Lung (tissue), 16 donors: ENCODE results near the gene PIGU. TPM values are rescaled to one million over a fixed set of nuclear protein-coding genes. Genes with fewer than 3 reads are reported as not detected.
"Not testable (repeated sequence)": the region's sequence is repeated elsewhere in the genome, so short reads cannot be mapped to it uniquely, and the experiment has no call there.

Experiments used
- ATAC-seq: fragments of 200-7000 bp; cut with Tn5 transposase; one replicate; pipeline ENCODE4 v1.9.1; 2020; ENCODE audit warnings: moderate number of reproducible peaks; ENCODE audit not compliant: insufficient read depth, low FRiP score
- DNase-seq, 3 donors: peaks; one replicate each; pipeline ENCODE4 v3.0.0-alpha.2; 2013 to 2017
- H3K27ac ChIP-seq, 2 donors: one replicate each; pipeline ENCODE4 v1.5.1; 2013; ENCODE audit warnings: mild to moderate bottlenecking in 2 of 2, moderate library complexity in 2 of 2, control low read depth in 1 of 2, inconsistent platforms in 1 of 2, low read depth in 1 of 2, low read length in 1 of 2
- H3K27me3 ChIP-seq, 3 donors: one replicate each; pipeline ENCODE4 v1.5.1; 2013; ENCODE audit warnings: low read length in 2 of 3; ENCODE audit not compliant: control insufficient read depth in 3 of 3, insufficient read depth in 3 of 3
- H3K36me3 ChIP-seq, 4 donors: one replicate each; pipeline ENCODE4 v1.5.1; 2013; ENCODE audit warnings: low read length in 4 of 4, mild to moderate bottlenecking in 1 of 4, moderate library complexity in 1 of 4; ENCODE audit not compliant: control insufficient read depth in 4 of 4, insufficient read depth in 4 of 4
- H3K4me1 ChIP-seq, 5 donors: one replicate each; pipeline ENCODE4 v1.5.1; 2013; ENCODE audit warnings: low read length in 5 of 5, mild to moderate bottlenecking in 2 of 5, moderate library complexity in 1 of 5; ENCODE audit not compliant: control insufficient read depth in 5 of 5, insufficient read depth in 5 of 5
- H3K4me3 ChIP-seq: one replicate; pipeline ENCODE4 v1.5.1; 2013; ENCODE audit warnings: mild to moderate bottlenecking, control low read depth, moderate library complexity
- H3K9ac ChIP-seq, 2 donors: one replicate each; pipeline ENCODE4 v1.5.1; 2013; ENCODE audit warnings: low read length in 2 of 2, control low read depth in 1 of 2; ENCODE audit not compliant: insufficient read depth in 1 of 2
- H3K9me3 ChIP-seq, 4 donors: one replicate each; pipeline ENCODE4 v1.5.1; 2013; ENCODE audit warnings: low read length in 3 of 4, mild to moderate bottlenecking in 1 of 4, moderate library complexity in 1 of 4; ENCODE audit not compliant: control insufficient read depth in 4 of 4, insufficient read depth in 3 of 4
- WGBS, 2 donors: extraction: QIAGEN DNeasy Blood & Tissue Kit; methylation state at CpG; one replicate each; pipeline ENCODE4 v1.1.7; 2013; 5-methylcytosine and 5-hydroxymethylcytosine counted together
- long read RNA-seq, 5 donors: transcript quantifications; one replicate each; lab custom pipeline, GENCODE V29; 2026
- polyA plus RNA-seq, 2 donors: library from polyadenylated mRNA; stranded (reverse); fragments of 200-250 nt; gene quantifications; one replicate each; pipeline ENCODE4 v1.2.1, GENCODE V29; 2013
- total RNA-seq, 2 donors: library from RNA; depleted of rRNA in 1 of 2; stranded (reverse); fragments of >200 nt in 1 of 2; gene quantifications; one replicate each; pipeline ENCODE4 v1.2.1, GENCODE V29; 2014 to 2021
- TF ChIP-seq, protein P1 (sequence below): IDR thresholded peaks from 2 replicates; pipeline ENCODE4 v1.5.1; 2012; ENCODE audit warnings: mild to moderate bottlenecking; ENCODE audit errors: control extremely low read depth, extremely low read depth
- donor health status: control.
- donor health status: control.
- donor health status: Bipolar disorder and iron deficiency.
- donor health status: healthy.
- donor health status: DM: yes; HTN: yes; CAD: no.

The PIGU gene
- total RNA-seq: 10 to 100 TPM; 15.7 to 20.2 TPM
- 10 to 100 TPM; 19.9 to 21.2 TPM for polyA plus RNA-seq
- long read RNA-seq, donor 1, transcript PIGU-201 (12 exons, 1,632 nt): major isoform, 7 of 8 reads
- long read RNA-seq, donor 1, partial matches to known transcripts: 0 of 8 reads
- long read RNA-seq, donor 1, other reads (novel, unspliced or antisense): 0 of 8 reads
- long read RNA-seq, donor 2, partial matches to known transcripts: 0 of 2 reads
- long read RNA-seq, donor 2, other reads (novel, unspliced or antisense): 0 of 2 reads
- long read RNA-seq, donor 3, transcript PIGU-201 (12 exons, 1,632 nt): major isoform, 6 of 6 reads
- long read RNA-seq, donor 3, partial matches to known transcripts: 0 of 6 reads
- long read RNA-seq, donor 3, other reads (novel, unspliced or antisense): 0 of 6 reads
- long read RNA-seq, donor 4, partial matches to known transcripts: 9 of 13 reads
- long read RNA-seq, donor 4, other reads (novel, unspliced or antisense): 0 of 13 reads
- long read RNA-seq, donor 5, transcript PIGU-201 (12 exons, 1,632 nt): major isoform, 16 of 16 reads
- long read RNA-seq, donor 5, partial matches to known transcripts: 0 of 16 reads
- long read RNA-seq, donor 5, other reads (novel, unspliced or antisense): 0 of 16 reads

DNA sequence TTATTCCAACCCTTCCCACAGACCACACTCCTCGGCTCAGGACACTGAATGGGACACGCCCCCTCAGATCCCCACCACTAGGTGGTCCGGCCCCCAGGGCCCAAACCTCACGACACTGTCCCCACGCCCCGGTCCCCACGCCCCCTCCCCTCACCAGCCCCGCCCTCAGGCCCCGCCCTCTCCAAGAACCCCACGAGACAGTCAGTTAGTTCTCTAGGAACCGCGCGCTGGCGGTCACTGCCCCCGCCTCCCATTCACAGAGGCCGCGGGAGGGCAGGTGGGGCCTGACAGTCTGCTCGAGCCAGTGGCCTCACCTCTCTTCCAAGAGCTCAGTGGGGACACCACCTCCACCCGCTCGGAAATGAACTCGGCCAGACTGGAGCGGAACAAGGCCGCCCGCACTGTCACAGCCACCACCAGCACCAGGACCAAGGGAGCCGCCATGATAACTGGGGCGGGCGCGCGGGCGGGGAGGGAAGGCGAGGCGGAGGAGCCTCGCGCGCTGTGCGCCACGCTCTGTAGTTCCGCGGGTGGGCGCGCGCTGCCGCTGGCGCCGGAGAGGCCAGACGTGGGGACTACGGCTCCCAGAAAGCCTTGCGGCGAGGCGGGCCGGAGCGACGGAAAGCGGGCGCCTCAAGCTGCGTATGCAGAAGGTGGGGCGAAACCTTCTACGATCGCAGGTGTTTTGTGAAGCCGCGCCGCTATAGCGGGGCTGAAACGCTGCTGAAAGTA is at the start of gene PIGU:
PIGU (minus strand) TSS at position 451 of the 732 bp plus-strand sequence; CDS start at position 444, 7 bp downstream.
- Histone ChIP-seq H3K9ac (peak within 1 kb of the TSS; percentile 37 to 40), H3K4me3 (peak within 1 kb of the TSS; percentile 81), H3K27me3 (no peaks in the 10 kb centered on the region), H3K27ac (peak within 1 kb of the TSS; percentile 78 to 80), H3K36me3 (no peaks in the 10 kb centered on the region), H3K4me1 (peaks cover 0 to 7% (median 0%) of the 10 kb centered on the region in 5 donors), H3K9me3 (no peaks in the 10 kb centered on the region)
- TF ChIP-seq, protein P1, sequence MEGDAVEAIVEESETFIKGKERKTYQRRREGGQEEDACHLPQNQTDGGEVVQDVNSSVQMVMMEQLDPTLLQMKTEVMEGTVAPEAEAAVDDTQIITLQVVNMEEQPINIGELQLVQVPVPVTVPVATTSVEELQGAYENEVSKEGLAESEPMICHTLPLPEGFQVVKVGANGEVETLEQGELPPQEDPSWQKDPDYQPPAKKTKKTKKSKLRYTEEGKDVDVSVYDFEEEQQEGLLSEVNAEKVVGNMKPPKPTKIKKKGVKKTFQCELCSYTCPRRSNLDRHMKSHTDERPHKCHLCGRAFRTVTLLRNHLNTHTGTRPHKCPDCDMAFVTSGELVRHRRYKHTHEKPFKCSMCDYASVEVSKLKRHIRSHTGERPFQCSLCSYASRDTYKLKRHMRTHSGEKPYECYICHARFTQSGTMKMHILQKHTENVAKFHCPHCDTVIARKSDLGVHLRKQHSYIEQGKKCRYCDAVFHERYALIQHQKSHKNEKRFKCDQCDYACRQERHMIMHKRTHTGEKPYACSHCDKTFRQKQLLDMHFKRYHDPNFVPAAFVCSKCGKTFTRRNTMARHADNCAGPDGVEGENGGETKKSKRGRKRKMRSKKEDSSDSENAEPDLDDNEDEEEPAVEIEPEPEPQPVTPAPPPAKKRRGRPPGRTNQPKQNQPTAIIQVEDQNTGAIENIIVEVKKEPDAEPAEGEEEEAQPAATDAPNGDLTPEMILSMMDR: peak; percentile 11
- 0% methylated on average over 63 to 64 of the region's 64 CpGs for WGBS, 2 donors
- peak; percentile 95 to 98 (median 96) for DNase-seq
- ATAC-seq: peak; percentile 99

DNA sequence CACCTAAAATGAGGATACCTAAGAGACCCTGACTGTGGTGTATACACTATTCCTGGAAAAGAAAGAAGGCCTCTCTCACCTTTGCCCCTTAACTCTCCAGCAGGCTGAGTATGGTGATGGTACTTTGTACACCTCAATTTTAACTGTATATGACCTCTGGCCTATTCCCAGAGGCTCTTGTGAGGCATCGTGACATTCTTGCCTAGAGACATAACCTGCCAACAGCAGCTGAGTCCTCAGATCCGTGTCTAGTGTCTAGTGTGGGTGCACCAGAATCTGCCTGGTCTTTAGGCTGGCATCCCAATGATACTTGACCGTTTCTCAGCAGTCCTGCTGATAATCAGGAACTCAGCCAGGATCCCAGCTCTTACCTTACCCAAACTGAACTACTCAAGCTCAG is 47.3 kb upstream of the PIGU start:
- no peak for DNase-seq
- no peak for ATAC-seq
- Histone ChIP-seq H3K9me3 (no peaks in the 10 kb centered on the region), H3K36me3 (peaks cover 19 to 29% (median 22%) of the 10 kb centered on the region in 4 donors), H3K4me3 (no peak overlapping the region), H3K9ac (no peak overlapping the region), H3K27ac (no peak overlapping the region), H3K4me1 (peaks cover 0 to 5% (median 0%) of the 10 kb centered on the region in 5 donors), H3K27me3 (no peaks in the 10 kb centered on the region)
- WGBS, 2 donors: 86 to 96% methylated on average over 3 of the region's 3 CpGs
- TF ChIP-seq, protein P1: no peak

DNA sequence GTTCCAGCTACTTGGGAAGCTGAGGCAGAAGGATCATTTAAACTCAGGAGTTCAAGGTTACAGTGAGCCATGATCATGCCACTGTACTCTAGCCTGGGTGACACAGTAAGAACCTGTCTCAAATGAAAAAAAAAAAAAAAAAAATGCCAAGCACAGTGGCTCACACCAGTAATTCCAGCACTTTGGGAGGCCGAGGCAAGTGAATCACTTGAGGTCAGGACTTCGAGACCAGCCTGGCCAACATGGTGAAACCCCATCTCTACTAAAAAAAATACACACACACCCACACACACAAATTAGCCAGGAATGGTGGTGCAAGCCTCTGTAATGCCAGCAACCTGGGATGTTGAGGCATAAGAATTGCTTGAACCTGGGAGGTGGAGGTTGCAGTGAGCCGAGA is 45.7 kb upstream of the PIGU start:
- not testable (repeated sequence) for DNase-seq, H3K27me3 ChIP-seq, ATAC-seq, H3K27ac ChIP-seq, H3K4me1 ChIP-seq, H3K4me3 ChIP-seq, H3K9me3 ChIP-seq, H3K9ac ChIP-seq
- 98% methylated on average over 3 of the region's 3 CpGs for WGBS, 2 donors
- H3K36me3 ChIP-seq: peaks cover 18 to 27% (median 21%) of the 10 kb centered on the region in 4 donors
